ENCODE data around the gene TAF8.

The TAF8 gene

DNA sequence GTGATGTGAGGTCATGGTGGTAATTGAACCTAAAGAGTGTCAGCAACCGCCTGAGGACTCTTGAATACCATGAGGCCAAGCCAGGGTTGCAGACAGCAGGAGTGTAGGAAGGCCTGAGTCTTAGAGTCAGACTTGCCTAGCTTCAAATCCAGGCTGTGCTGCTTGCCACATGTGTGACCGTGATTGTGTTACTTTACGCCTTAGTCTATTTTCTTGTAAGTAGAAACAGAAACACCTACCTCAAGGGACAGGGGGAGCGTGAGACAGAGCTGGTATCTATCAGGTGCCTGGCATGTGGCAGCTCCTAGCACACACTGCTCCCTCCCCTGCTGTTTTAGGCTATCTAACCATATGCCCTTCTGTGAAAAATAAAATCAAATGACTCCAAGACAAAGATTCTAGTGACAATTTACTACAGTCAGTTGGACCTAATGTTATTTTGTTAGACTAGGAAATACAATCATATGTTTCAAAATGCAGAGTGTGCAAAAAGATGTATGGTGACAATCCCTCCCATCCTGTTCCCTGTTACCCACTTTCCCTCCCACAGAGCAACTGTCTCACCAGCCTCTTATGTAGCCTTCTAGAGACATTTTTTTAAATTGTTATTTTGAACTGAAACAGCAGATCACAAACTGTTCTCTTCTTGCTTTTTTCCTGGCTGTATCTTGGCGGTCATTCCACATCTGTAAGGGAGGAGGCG is 21.7 kb downstream of the TAF8 start:
- no peaks in the 10 kb centered on the region for H3K27me3 ChIP-seq (ENCODE audit: low read depth, low read length)
- H3K4me3 ChIP-seq (ENCODE audit: low read depth in 1 of 2, low read length in 2 of 2), result no peak overlapping the region
- no peaks in the 10 kb centered on the region for H3K4me1 ChIP-seq (ENCODE audit: control insufficient read depth in 1 of 2, insufficient read depth in 2 of 2, low read length in 2 of 2)
- no peaks in the 10 kb centered on the region for H3K9me3 ChIP-seq (ENCODE audit: control insufficient read depth in 1 of 2, low read length in 2 of 2)
- no peak overlapping the region for H3K27ac ChIP-seq (ENCODE audit: low read length)
- peaks cover 55 to 80% of the 10 kb centered on the region in 2 donors for H3K36me3 ChIP-seq (ENCODE audit: control insufficient read depth in 1 of 2, insufficient read depth in 2 of 2, low read length in 2 of 2)

DNA sequence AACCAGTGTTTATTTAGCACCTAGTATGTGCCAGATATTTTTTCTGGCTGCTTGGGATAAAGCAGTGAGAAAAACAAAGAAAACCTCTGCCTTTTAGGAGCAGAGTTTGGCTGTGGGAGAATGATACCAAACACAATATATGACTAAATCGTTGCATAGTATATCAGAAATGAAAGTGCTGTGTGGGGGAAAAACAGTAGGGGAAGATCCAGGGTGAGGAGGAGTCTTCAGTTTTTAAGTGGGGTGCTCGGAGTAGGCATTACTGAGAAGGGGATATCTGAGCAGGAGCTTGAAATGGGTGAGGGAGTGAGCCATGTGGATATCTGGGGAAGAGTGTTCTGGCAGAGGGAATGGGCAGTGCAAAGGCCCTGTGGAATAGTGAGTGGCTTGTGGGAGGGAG is 23.0 kb downstream of the TAF8 start:
- no peak overlapping the region for H3K4me3 ChIP-seq (ENCODE audit: low read depth in 1 of 2, low read length in 2 of 2)
- H3K36me3 ChIP-seq (ENCODE audit: control insufficient read depth in 1 of 2, insufficient read depth in 2 of 2, low read length in 2 of 2), result peaks cover 57 to 79% of the 10 kb centered on the region in 2 donors
- H3K27ac ChIP-seq (ENCODE audit: low read length), result no peak overlapping the region
- no peaks in the 10 kb centered on the region for H3K4me1 ChIP-seq (ENCODE audit: control insufficient read depth in 1 of 2, insufficient read depth in 2 of 2, low read length in 2 of 2)
- H3K27me3 ChIP-seq (ENCODE audit: low read depth, low read length), result no peaks in the 10 kb centered on the region
- no peaks in the 10 kb centered on the region for H3K9me3 ChIP-seq (ENCODE audit: control insufficient read depth in 1 of 2, low read length in 2 of 2)

DNA sequence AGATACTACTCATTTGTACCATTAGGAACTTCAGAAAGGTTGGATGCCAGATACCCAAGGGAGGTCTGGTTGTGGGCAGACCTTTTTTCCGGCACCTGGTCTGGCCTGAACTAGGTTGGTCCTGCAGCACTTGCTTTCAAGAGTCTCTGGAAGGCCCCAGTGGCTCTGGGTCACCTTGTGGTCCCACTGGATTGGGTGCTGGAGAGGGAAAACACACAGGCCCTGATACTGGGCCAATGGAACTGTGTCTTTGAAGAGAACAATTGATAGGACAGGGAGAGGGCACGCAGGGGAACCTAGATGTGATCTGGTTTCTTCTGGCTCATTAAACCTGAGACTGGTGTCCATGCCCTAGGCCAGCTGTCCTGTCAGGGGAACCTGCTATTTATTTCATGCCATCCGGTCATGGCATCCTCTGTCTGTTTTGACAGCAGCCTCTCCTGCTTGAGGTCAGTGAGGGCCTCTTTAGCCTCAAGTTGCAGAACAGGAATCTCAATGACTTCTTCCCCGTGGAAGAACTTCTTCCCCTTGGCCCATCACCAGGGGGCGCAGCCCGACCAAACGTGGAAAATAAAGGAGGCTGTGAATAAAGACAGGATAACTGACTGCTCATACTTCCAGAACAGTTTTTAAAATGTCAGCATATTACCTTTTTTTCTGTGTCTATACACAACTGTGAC is 25.0 kb downstream of the TAF8 start:
- Histone ChIP-seq H3K27me3 (ENCODE audit: low read depth, low read length) (no peaks in the 10 kb centered on the region), H3K4me1 (ENCODE audit: control insufficient read depth in 1 of 2, insufficient read depth in 2 of 2, low read length in 2 of 2) (no peaks in the 10 kb centered on the region), H3K27ac (ENCODE audit: low read length) (no peak overlapping the region), H3K36me3 (ENCODE audit: control insufficient read depth in 1 of 2, insufficient read depth in 2 of 2, low read length in 2 of 2) (peaks cover 44 to 77% of the 10 kb centered on the region in 2 donors), H3K4me3 (ENCODE audit: low read depth in 1 of 2, low read length in 2 of 2) (no peak overlapping the region), H3K9me3 (ENCODE audit: control insufficient read depth in 1 of 2, low read length in 2 of 2) (no peaks in the 10 kb centered on the region)

DNA sequence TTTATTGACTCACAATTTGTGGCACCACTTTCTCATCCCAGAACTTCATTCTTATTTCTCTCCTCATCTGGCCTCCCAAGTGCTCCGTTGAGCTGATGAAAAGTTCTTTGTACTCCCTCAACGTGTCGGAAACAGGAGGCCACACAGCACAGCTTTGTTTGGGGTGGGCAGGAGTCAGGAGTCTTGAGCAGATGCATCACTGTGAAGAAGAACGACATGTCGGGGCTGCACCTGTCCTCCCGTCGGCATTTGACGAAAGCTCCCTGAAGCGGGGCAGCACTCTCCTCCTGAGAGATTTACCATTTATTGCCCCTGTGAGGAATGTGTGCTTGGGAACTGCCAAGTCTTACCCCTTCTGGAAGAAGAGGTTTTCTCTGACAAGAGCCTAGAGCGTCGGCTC is 28.1 kb downstream of the TAF8 start:
- no peaks in the 10 kb centered on the region for H3K9me3 ChIP-seq (ENCODE audit: control insufficient read depth in 1 of 2, low read length in 2 of 2)
- H3K4me3 ChIP-seq (ENCODE audit: low read depth in 1 of 2, low read length in 2 of 2), result no peak overlapping the region
- H3K27me3 ChIP-seq (ENCODE audit: low read depth, low read length), result no peaks in the 10 kb centered on the region
- H3K27ac ChIP-seq (ENCODE audit: low read length), result no peak overlapping the region
- H3K36me3 ChIP-seq (ENCODE audit: control insufficient read depth in 1 of 2, insufficient read depth in 2 of 2, low read length in 2 of 2), result peaks cover 29 to 59% of the 10 kb centered on the region in 2 donors
- no peaks in the 10 kb centered on the region for H3K4me1 ChIP-seq (ENCODE audit: control insufficient read depth in 1 of 2, insufficient read depth in 2 of 2, low read length in 2 of 2)

DNA sequence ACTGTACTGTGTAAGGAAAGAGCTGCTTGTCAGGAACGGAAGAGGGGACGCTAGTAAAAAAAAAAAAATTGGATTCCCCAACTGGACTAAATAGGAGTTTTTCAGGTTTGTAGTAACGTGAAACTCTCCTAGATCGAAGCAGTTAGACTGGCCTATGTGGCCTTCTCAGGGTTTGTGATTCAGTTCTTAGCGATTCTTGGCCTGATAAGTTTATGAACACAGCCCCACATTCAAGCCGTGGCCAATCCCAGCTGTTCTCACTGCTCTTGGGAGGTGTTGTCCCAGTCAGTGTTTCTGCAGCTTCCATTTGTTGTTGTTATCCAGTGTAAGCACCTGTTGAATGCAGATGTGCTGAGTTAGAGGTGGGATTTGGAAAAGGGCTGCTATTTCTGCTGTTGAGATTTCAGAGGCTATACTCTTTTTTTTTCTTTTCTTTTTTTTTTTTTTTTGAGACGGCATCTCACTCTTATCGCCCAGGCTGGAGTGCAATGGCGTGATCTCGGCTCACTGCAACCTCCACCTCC is 29.7 kb downstream of the TAF8 start:
- H3K9me3 ChIP-seq (ENCODE audit: control insufficient read depth in 1 of 2, low read length in 2 of 2), result no peaks in the 10 kb centered on the region
- H3K27ac ChIP-seq (ENCODE audit: low read length), result no peak overlapping the region
- H3K4me3 ChIP-seq (ENCODE audit: low read depth in 1 of 2, low read length in 2 of 2), result no peak overlapping the region
- H3K36me3 ChIP-seq (ENCODE audit: control insufficient read depth in 1 of 2, insufficient read depth in 2 of 2, low read length in 2 of 2), result peaks cover 19 to 44% of the 10 kb centered on the region in 2 donors
- H3K4me1 ChIP-seq (ENCODE audit: control insufficient read depth in 1 of 2, insufficient read depth in 2 of 2, low read length in 2 of 2), result no peaks in the 10 kb centered on the region
- no peaks in the 10 kb centered on the region for H3K27me3 ChIP-seq (ENCODE audit: low read depth, low read length)

DNA sequence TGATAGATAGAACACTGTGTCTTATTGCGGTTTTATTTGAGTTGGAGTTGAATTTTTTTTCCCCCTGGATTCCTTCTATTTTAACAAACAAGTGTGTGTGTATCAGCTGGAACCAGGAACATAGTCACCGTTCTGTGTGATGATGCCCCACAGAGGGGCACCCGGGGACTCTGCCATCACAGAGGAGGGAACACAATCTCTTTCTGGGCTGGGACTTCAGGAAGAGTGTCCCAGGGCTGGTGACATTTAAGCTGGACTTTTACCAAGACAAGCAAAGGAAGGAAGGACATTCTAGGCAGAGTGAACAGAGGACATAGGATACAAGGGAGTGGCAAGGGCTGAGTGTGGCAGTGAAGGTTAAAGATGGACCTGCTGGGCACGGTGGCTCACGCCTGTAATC is 33.2 kb downstream of the TAF8 start:
- H3K4me3 ChIP-seq (ENCODE audit: low read depth in 1 of 2, low read length in 2 of 2), result no peak overlapping the region
- H3K4me1 ChIP-seq (ENCODE audit: control insufficient read depth in 1 of 2, insufficient read depth in 2 of 2, low read length in 2 of 2), result no peaks in the 10 kb centered on the region
- H3K27me3 ChIP-seq (ENCODE audit: low read depth, low read length), result no peaks in the 10 kb centered on the region
- H3K36me3 ChIP-seq (ENCODE audit: control insufficient read depth in 1 of 2, insufficient read depth in 2 of 2, low read length in 2 of 2), result peaks cover 6 to 23% of the 10 kb centered on the region in 2 donors
- H3K9me3 ChIP-seq (ENCODE audit: control insufficient read depth in 1 of 2, low read length in 2 of 2), result no peaks in the 10 kb centered on the region
- no peak overlapping the region for H3K27ac ChIP-seq (ENCODE audit: low read length)

DNA sequence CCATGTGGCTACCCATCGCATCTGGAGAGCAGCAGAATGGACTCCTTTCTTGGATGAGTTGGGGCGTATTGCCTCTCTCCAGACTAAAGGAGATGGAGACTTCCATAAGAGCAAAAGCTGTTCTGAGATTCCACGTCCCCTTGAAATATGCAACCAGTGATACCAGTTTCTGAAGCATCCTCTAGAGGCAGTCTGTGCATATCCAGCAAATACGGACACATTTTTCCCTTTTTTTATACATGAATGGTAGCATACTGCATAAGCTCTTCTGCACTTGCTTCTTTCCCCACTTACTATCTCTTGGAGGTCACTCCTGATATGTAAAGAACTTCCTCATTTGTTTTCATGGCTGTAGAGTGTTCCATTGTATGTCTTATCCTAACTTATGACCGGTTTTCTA is 34.6 kb downstream of the TAF8 start:
- Histone ChIP-seq H3K27me3 (ENCODE audit: low read depth, low read length) (no peaks in the 10 kb centered on the region), H3K9me3 (ENCODE audit: control insufficient read depth in 1 of 2, low read length in 2 of 2) (no peaks in the 10 kb centered on the region), H3K4me1 (ENCODE audit: control insufficient read depth in 1 of 2, insufficient read depth in 2 of 2, low read length in 2 of 2) (no peaks in the 10 kb centered on the region), H3K4me3 (ENCODE audit: low read depth in 1 of 2, low read length in 2 of 2) (no peak overlapping the region), H3K36me3 (ENCODE audit: control insufficient read depth in 1 of 2, insufficient read depth in 2 of 2, low read length in 2 of 2) (peaks cover 5 to 12% of the 10 kb centered on the region in 2 donors), H3K27ac (ENCODE audit: low read length) (no peak overlapping the region)

DNA sequence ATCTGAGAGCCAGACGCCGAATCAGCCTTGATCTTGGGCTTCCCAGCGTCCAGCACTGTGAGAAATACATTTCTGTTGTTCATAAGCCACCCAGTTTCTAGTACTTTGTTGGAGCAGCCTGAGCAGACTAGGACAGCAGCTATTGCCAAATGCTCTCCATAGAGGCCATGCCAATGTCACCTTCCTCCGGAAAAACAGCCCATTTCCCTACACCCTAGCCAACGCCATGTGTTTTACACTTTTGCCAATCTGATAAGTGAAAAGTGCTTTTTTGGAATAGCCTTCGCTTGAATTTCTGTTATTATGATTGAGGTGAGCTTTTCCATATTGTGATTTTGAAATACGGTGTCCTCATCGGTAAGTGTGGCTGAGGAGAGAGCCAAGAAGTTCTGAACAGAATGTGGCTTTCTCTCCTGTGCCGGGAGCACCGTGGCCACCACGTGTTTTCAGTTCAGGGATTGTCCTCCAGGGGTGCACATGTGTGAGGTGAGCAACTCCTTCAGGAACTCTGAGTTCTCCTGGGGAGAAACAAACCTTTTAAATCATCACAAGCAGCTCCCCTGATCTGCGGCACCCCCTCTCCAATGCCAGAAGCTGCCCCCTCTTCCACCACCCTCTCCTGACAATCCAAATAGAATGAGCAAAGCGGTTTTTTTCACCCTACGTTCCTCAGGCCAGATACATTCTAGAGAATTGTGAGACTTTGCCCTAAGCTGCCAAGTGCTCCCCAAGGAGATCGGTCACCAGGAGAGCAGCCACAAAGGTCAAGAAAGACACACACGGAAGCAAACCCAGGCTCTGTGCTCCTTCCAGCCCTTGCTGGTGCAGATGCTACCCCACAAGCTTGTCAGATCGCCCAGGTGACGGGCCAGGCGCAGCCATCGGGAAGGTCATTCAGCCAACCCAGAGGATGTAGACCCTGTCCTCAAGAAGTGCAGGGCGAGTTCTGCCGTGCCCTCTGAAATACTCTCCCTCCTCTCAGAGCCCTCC is 36.0 kb downstream of the TAF8 start:
- H3K4me1 ChIP-seq (ENCODE audit: control insufficient read depth in 1 of 2, insufficient read depth in 2 of 2, low read length in 2 of 2), result no peaks in the 10 kb centered on the region
- no peaks in the 10 kb centered on the region for H3K9me3 ChIP-seq (ENCODE audit: control insufficient read depth in 1 of 2, low read length in 2 of 2)
- no peaks in the 10 kb centered on the region for H3K27me3 ChIP-seq (ENCODE audit: low read depth, low read length)
- H3K36me3 ChIP-seq (ENCODE audit: control insufficient read depth in 1 of 2, insufficient read depth in 2 of 2, low read length in 2 of 2), result peaks cover 5 to 9% of the 10 kb centered on the region in 2 donors
- H3K4me3 ChIP-seq (ENCODE audit: low read depth in 1 of 2, low read length in 2 of 2), result no peak overlapping the region
- no peak overlapping the region for H3K27ac ChIP-seq (ENCODE audit: low read length)

DNA sequence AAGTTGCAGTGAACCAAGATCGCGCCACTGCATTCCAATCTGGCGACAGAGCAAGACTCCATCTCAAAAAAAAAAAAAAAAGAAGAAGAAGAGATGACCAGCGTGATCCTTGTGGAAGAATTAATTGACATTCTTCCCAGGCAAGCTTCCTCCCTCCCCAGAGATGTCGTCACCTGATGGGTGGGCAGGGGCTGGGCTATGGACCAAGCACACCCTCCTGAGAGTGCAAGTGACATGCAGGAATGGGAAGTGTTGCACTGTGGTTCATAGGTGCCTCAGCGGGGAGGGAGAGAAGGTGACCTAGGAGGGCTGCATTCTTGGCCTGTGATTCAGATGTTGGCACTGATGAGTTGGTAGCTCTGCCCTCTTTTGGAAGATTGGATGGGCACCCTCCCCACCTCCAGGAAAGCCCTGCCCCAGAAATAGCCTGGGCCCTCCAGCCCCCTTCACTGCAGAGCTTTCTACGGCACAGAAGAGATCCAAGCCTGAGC is 37.8 kb downstream of the TAF8 start:
- Histone ChIP-seq H3K27me3 (ENCODE audit: low read depth, low read length) (no peaks in the 10 kb centered on the region), H3K4me1 (ENCODE audit: control insufficient read depth in 1 of 2, insufficient read depth in 2 of 2, low read length in 2 of 2) (no peaks in the 10 kb centered on the region), H3K4me3 (ENCODE audit: low read depth in 1 of 2, low read length in 2 of 2) (no peak overlapping the region), H3K27ac (ENCODE audit: low read length) (no peak overlapping the region), H3K36me3 (ENCODE audit: control insufficient read depth in 1 of 2, insufficient read depth in 2 of 2, low read length in 2 of 2) (peaks cover 0 to 4% of the 10 kb centered on the region in 2 donors), H3K9me3 (ENCODE audit: control insufficient read depth in 1 of 2, low read length in 2 of 2) (no peaks in the 10 kb centered on the region)

DNA sequence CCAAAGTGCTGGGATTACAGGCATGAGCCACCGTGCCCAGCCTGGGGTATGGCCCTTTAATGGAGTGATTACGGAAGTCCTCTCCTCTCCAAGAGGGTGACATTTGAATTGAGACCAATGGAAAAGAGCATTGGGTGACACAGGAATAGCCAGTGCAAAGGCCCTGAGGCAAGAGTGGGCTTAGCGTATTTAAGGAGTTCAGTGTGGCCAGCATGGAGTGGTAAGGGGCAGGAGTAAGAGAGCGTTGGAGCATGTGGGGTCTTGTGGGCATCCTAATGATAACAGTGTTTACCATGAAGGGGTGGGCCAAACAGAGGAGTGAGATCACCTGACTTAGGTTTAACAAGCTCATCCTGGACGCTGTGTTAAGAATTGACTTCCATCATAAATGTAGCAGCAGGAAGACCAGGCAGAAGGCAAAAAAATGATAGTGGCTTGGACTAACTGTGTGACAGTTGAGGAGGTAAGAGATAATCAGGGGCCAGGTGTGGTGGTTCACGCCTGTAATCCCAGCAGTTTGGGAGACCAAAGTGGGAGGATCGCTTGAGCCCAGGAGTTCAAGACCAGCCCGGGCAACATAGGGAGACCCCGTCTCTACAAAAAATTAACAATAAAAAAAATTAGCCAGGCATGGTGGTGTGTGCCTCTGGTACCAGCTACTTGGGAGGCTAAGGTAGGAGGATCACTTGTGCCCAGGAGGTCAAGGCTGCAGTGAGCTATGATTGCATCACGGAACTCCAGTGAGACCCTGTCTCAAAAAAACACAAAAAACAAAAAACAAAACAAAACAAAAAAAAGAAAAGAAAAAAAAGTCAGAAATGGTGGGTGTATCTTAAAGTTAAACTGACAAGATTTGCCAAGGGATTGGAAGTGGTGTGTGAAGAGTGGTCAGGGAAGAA is 40.7 kb downstream of the TAF8 start:
- H3K36me3 ChIP-seq (ENCODE audit: control insufficient read depth in 1 of 2, insufficient read depth in 2 of 2, low read length in 2 of 2), result peaks cover 0 to 4% of the 10 kb centered on the region in 2 donors
- no peak overlapping the region for H3K27ac ChIP-seq (ENCODE audit: low read length)
- H3K27me3 ChIP-seq (ENCODE audit: low read depth, low read length), result no peaks in the 10 kb centered on the region
- no peak overlapping the region for H3K4me3 ChIP-seq (ENCODE audit: low read depth in 1 of 2, low read length in 2 of 2)
- H3K4me1 ChIP-seq (ENCODE audit: control insufficient read depth in 1 of 2, insufficient read depth in 2 of 2, low read length in 2 of 2), result peaks cover 0 to 3% of the 10 kb centered on the region in 2 donors
- H3K9me3 ChIP-seq (ENCODE audit: control insufficient read depth in 1 of 2, low read length in 2 of 2), result no peaks in the 10 kb centered on the region

Data from muscle layer of duodenum (tissue), 2 donors.